PC-9 (cell line): ENCODE results near the gene CCM2.

Experiments
- CTCF ChIP-seq: fragments of 200-600 bp; sonication (generic); conservative IDR thresholded peaks from 2 replicates; pipeline ENCODE4 v1.6.1; 2017; ENCODE audit warnings: mixed run types, antibody characterized with exemption, mild to moderate bottlenecking, moderate library complexity
- EZH2 ChIP-seq: fragments of 200-600 bp; sonication (generic); IDR thresholded peaks from 2 replicates; pipeline ENCODE4 v1.8.0; 2017; ENCODE audit warnings: antibody characterized with exemption, low read depth

DNA sequence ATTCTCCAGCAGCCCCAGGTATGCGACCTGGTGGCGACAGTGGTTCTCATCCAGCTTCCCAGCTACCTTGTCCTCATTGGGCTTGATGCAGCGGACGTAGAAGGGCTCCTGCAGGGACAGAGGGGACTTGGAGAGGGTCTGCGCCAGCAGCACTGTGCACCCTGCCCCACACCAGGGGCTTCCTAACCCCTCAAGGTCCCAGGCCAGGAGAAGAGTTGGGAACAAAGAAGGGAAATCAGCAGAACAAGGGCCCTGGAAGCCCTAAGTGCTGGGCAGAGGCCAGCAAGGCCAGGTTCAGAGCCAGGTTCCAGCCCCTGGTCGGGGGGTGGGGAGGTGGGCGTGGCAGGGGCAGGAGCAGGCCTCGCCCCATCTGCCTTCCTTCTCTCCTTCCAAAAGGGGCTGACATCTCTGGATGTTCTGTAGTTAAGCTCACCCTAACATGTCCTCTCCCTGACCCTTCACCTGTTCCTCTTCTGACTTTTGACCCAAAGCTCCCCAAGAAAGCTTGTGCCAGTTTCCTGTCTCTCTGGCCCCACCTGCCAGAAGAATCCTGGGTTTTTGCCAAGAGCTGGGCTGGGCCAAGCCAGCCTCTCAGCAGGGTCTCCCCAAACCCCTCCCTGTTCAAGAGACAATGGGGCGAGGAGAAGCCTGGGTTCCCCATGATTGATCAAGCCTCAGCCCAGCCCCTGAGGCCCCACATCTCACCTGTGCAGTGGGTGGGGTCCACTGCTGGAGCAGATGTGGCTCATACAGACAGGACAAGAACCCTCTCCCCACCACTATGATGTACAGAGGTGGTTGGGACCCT lies 33.1 kb upstream of the CCM2 start:
- TF ChIP-seq EZH2: no peak
- TF ChIP-seq CTCF: no peak
